H9 (cell line): ENCODE data around the gene COMMD1. TPM values are rescaled to one million over a fixed set of nuclear protein-coding genes. Genes with fewer than 3 reads are reported as not detected.

Experiments used
- DNase-seq: peaks from one replicate; pipeline ENCODE4 v3.0.0-alpha.2; 2017
- H2AFZ ChIP-seq: one replicate; pipeline ENCODE4 v1.6.1; 2013; ENCODE audit warnings: mild to moderate bottlenecking, low read length, control low read depth, moderate library complexity
- H2AK5ac ChIP-seq: 2 replicates; pipeline ENCODE4 v1.6.1; 2013; ENCODE audit warnings: low read length, control low read depth, mixed read lengths; ENCODE audit not compliant: insufficient read length
- H2BK120ac ChIP-seq: one replicate; pipeline ENCODE4 v1.6.1; 2013; ENCODE audit warnings: low read depth, mild to moderate bottlenecking, low read length, control low read depth, inconsistent platforms; ENCODE audit not compliant: poor library complexity, severe bottlenecking
- H2BK12ac ChIP-seq: 2 replicates; pipeline ENCODE4 v1.6.1; 2013; ENCODE audit warnings: low read length, control low read depth, mixed read lengths, low read depth; ENCODE audit not compliant: insufficient read length
- H2BK15ac ChIP-seq: 2 replicates; pipeline ENCODE4 v1.6.1; 2013; ENCODE audit warnings: low read depth, low read length, control low read depth
- H2BK20ac ChIP-seq: one replicate; pipeline ENCODE4 v1.6.1; 2013; ENCODE audit warnings: low read depth, mild to moderate bottlenecking, low read length, control low read depth, inconsistent platforms; ENCODE audit not compliant: poor library complexity, severe bottlenecking
- H2BK5ac ChIP-seq: 2 replicates; pipeline ENCODE4 v1.6.1; 2013; ENCODE audit warnings: low read length, control low read depth, mixed read lengths; ENCODE audit not compliant: insufficient read length
- H3K14ac ChIP-seq: 2 replicates; pipeline ENCODE4 v1.6.1; 2013; ENCODE audit warnings: low read length, control low read depth; ENCODE audit not compliant: insufficient read depth
- H3K18ac ChIP-seq: 2 replicates; pipeline ENCODE4 v1.6.1; 2013; ENCODE audit warnings: low read depth, mild to moderate bottlenecking, mixed read lengths, low read length, control low read depth; ENCODE audit not compliant: insufficient read length
- H3K23ac ChIP-seq: 2 replicates; pipeline ENCODE4 v1.6.1; 2013; ENCODE audit warnings: low read length, control low read depth, mixed read lengths, low read depth; ENCODE audit not compliant: insufficient read length
- H3K23me2 ChIP-seq: 2 replicates; pipeline ENCODE4 v1.6.1; 2013; ENCODE audit warnings: low read depth, mild to moderate bottlenecking, mixed read lengths, low read length, control low read depth; ENCODE audit not compliant: insufficient read length, poor library complexity, severe bottlenecking
- H3K27ac ChIP-seq: 2 replicates; pipeline ENCODE4 v1.5.1; 2013; ENCODE audit warnings: low read length, control low read depth, mixed read lengths, low read depth; ENCODE audit not compliant: insufficient read length
- H3K27me3 ChIP-seq: 2 replicates; pipeline ENCODE4 v1.6.1; 2013; ENCODE audit warnings: low read length, control low read depth, inconsistent platforms; ENCODE audit not compliant: insufficient read depth
- H3K4ac ChIP-seq: 2 replicates; pipeline ENCODE4 v1.6.1; 2013; ENCODE audit warnings: low read depth, mild to moderate bottlenecking, control low read depth, inconsistent platforms, low read length, moderate library complexity
- H3K4me1 ChIP-seq: 2 replicates; pipeline ENCODE4 v1.6.1; 2013; ENCODE audit warnings: low read length, control low read depth, inconsistent platforms; ENCODE audit not compliant: insufficient read depth
- H3K4me2 ChIP-seq: 2 replicates; pipeline ENCODE4 v1.6.1; 2013; ENCODE audit warnings: low read length, control low read depth, mixed read lengths; ENCODE audit not compliant: insufficient read length, insufficient read depth
- H3K56ac ChIP-seq: 2 replicates; pipeline ENCODE4 v1.6.1; 2013; ENCODE audit warnings: low read depth, mild to moderate bottlenecking, mixed read lengths, low read length, control low read depth; ENCODE audit not compliant: insufficient read length
- H3K79me1 ChIP-seq: 2 replicates; pipeline ENCODE4 v1.6.1; 2013; ENCODE audit warnings: low read depth, mild to moderate bottlenecking, moderate library complexity, low read length, control low read depth, inconsistent platforms; ENCODE audit not compliant: insufficient read depth, poor library complexity, severe bottlenecking
- H3K79me2 ChIP-seq: 2 replicates; pipeline ENCODE4 v1.6.1; 2013; ENCODE audit warnings: low read length, control low read depth, inconsistent platforms; ENCODE audit not compliant: insufficient read depth
- H3K9ac ChIP-seq: 2 replicates; pipeline ENCODE4 v1.6.1; 2013; ENCODE audit warnings: low read length, control low read depth, mixed read lengths; ENCODE audit not compliant: insufficient read length; ENCODE audit errors: extremely low read depth
- H3K9me3 ChIP-seq: one replicate; pipeline ENCODE4 v1.6.1; 2013; ENCODE audit warnings: low read depth, low read length, inconsistent platforms; ENCODE audit not compliant: control insufficient read depth
- H3T11ph ChIP-seq: one replicate; pipeline ENCODE4 v1.6.1; 2013; ENCODE audit warnings: mild to moderate bottlenecking, low read length, control low read depth, inconsistent platforms
- H4K20me1 ChIP-seq: one replicate; pipeline ENCODE4 v1.6.1; 2013; ENCODE audit not compliant: control insufficient read depth, insufficient read length, insufficient read depth
- H4K5ac ChIP-seq: 2 replicates; pipeline ENCODE4 v1.6.1; 2013; ENCODE audit warnings: low read depth, mild to moderate bottlenecking, mixed read lengths, low read length, control low read depth; ENCODE audit not compliant: insufficient read length
- H4K8ac ChIP-seq: replicated peaks from 2 replicates; pipeline ENCODE4 v1.6.1; 2013; ENCODE audit warnings: low read length, control low read depth, mixed read lengths, low read depth; ENCODE audit not compliant: insufficient read length
- H4K91ac ChIP-seq: 2 replicates; pipeline ENCODE4 v1.6.1; 2013; ENCODE audit warnings: low read depth, mild to moderate bottlenecking, moderate library complexity, mixed read lengths, low read length, control low read depth; ENCODE audit not compliant: insufficient read length
- H3K27ac Mint-ChIP-seq, 3 experiments: 2 replicates in 2 of 3; 3 replicates in 1 of 3; pipeline ENCODE4 v1.8.0; 2020 to 2021; ENCODE audit warnings: mixed read lengths in 3 of 3, mild to moderate bottlenecking in 1 of 3, moderate library complexity in 1 of 3
- H3K27me3 Mint-ChIP-seq: 2 replicates; pipeline ENCODE4 v1.8.0; 2021; ENCODE audit warnings: low read depth, mild to moderate bottlenecking, moderate library complexity, mixed read lengths
- H3K36me3 Mint-ChIP-seq, 3 experiments: 2 replicates in 2 of 3; 3 replicates in 1 of 3; pipeline ENCODE4 v1.8.0; 2020 to 2021; ENCODE audit warnings: low read depth in 3 of 3, mixed read lengths in 3 of 3; ENCODE audit not compliant: insufficient read depth in 1 of 3
- H3K4me1 Mint-ChIP-seq, 2 experiments: 2 replicates each; pipeline ENCODE4 v1.8.0; 2020; ENCODE audit warnings: mixed read lengths in 2 of 2
- H3K4me3 Mint-ChIP-seq, 2 experiments: 2 replicates in 1 of 2; 3 replicates in 1 of 2; pipeline ENCODE4 v1.8.0; 2020 to 2021; ENCODE audit warnings: mild to moderate bottlenecking in 2 of 2, mixed read lengths in 2 of 2, moderate library complexity in 1 of 2
- H3K9me3 Mint-ChIP-seq, 2 experiments: 2 replicates in 1 of 2; 3 replicates in 1 of 2; pipeline ENCODE4 v1.8.0; 2020; ENCODE audit warnings: mild to moderate bottlenecking in 2 of 2, mixed read lengths in 2 of 2, moderate library complexity in 1 of 2
- WGBS: extraction: QIAGEN DNeasy Blood & Tissue Kit; methylation state at CpG from one replicate; pipeline ENCODE4 v1.1.7; 2013; ENCODE audit warnings: missing lambda C conversion rate, low lambda C conversion rate, mixed read lengths; ENCODE audit not compliant: insufficient read length; ENCODE audit errors: extremely low coverage; 5-methylcytosine and 5-hydroxymethylcytosine counted together
- total RNA-seq: library from RNA; stranded (reverse); gene quantifications from 2 replicates; pipeline ENCODE4 v1.2.1, GENCODE V29; 2021
- TF ChIP-seq, protein P1 (sequence below): fragments of 200-600 bp; sonication (generic); conservative IDR thresholded peaks from 3 replicates; pipeline ENCODE4 v1.8.0; 2021; ENCODE audit warnings: antibody characterized with exemption, mild to moderate bottlenecking

The COMMD1 gene
- total RNA-seq, 1 experiment from 2014 or later = 31.5 TPM

GRCh38 chr2:61993422-61994024 is 88.0 kb downstream of the COMMD1 start:
- Histone ChIP-seq H4K91ac (no peak overlapping the region), H3K4ac (no peak overlapping the region), H3K27ac (no peak overlapping the region), H3K23me2 (no peaks in the 10 kb centered on the region), H2BK15ac (no peak overlapping the region), H3K14ac (no peak overlapping the region), H2AK5ac (no peak overlapping the region), H3K79me2 (no peaks in the 10 kb centered on the region), H3K9me3 (no peaks in the 10 kb centered on the region), H4K5ac (no peak overlapping the region), H2AFZ (no peak overlapping the region), H3T11ph (no peak overlapping the region), H2BK20ac (no peak overlapping the region), H4K20me1 (no peaks in the 10 kb centered on the region), H3K56ac (no peak overlapping the region), H3K18ac (no peak overlapping the region), H3K4me2 (no peak overlapping the region), H3K23ac (no peak overlapping the region), H2BK120ac (no peak overlapping the region), H3K9ac (no peak overlapping the region), H3K79me1 (no peaks in the 10 kb centered on the region), H2BK12ac (no peak overlapping the region), H2BK5ac (no peak overlapping the region), H4K8ac (no peak overlapping the region), H3K4me1 (no peaks in the 10 kb centered on the region), H3K27me3 (no peaks in the 10 kb centered on the region)
- Mint-ChIP-seq H3K9me3 (no peaks in the 10 kb centered on the region), H3K27ac (no peak overlapping the region), H3K4me3 (no peak overlapping the region), H3K36me3 (peaks cover 0 to 6% (median 1%) of the 10 kb centered on the region in 3 experiments; a peak in 2 of 7 replicates), H3K4me1 (peaks cover 8 to 16% of the 10 kb centered on the region in 2 experiments), H3K27me3 (no peaks in the 10 kb centered on the region)
- no CpG with 5 or more reads among the region's 3 CpGs for WGBS
- TF ChIP-seq, protein P1, sequence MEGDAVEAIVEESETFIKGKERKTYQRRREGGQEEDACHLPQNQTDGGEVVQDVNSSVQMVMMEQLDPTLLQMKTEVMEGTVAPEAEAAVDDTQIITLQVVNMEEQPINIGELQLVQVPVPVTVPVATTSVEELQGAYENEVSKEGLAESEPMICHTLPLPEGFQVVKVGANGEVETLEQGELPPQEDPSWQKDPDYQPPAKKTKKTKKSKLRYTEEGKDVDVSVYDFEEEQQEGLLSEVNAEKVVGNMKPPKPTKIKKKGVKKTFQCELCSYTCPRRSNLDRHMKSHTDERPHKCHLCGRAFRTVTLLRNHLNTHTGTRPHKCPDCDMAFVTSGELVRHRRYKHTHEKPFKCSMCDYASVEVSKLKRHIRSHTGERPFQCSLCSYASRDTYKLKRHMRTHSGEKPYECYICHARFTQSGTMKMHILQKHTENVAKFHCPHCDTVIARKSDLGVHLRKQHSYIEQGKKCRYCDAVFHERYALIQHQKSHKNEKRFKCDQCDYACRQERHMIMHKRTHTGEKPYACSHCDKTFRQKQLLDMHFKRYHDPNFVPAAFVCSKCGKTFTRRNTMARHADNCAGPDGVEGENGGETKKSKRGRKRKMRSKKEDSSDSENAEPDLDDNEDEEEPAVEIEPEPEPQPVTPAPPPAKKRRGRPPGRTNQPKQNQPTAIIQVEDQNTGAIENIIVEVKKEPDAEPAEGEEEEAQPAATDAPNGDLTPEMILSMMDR = peak; percentile 85
- DNase-seq = no peak
